Osteoblast (primary cell): ENCODE data around the gene IARS1. TPM values are rescaled to one million over a fixed set of nuclear protein-coding genes. Genes with fewer than 3 reads are reported as not detected.

ENCODE experiments used
- DNase-seq: peaks from one replicate; pipeline ENCODE4 v3.0.0; 2011; ENCODE audit warnings: low spot score, mixed read lengths; ENCODE audit not compliant: insufficient read length; ENCODE audit errors: missing footprints
- H2AFZ ChIP-seq: 2 replicates; pipeline ENCODE4 v1.6.0; 2011; ENCODE audit warnings: mild to moderate bottlenecking, low read length
- H3K27ac ChIP-seq: 2 replicates; pipeline ENCODE4 v1.5.1; 2011; ENCODE audit warnings: mild to moderate bottlenecking, low read depth, low read length, moderate library complexity
- H3K27me3 ChIP-seq: 2 replicates; pipeline ENCODE4 v1.6.0; 2012; ENCODE audit warnings: mild to moderate bottlenecking, control low read depth, inconsistent platforms, low read length, moderate library complexity; ENCODE audit not compliant: insufficient read depth
- H3K36me3 ChIP-seq: 2 replicates; pipeline ENCODE4 v1.5.1; 2011; ENCODE audit warnings: mild to moderate bottlenecking, low read length, control low read depth, moderate library complexity; ENCODE audit not compliant: insufficient read depth
- H3K4me1 ChIP-seq: 2 replicates; pipeline ENCODE4 v1.5.1; 2011; ENCODE audit warnings: mild to moderate bottlenecking, low read length, control low read depth, moderate library complexity; ENCODE audit not compliant: insufficient read depth
- H3K4me2 ChIP-seq: 2 replicates; pipeline ENCODE4 v1.6.0; 2011; ENCODE audit warnings: mild to moderate bottlenecking, low read length; ENCODE audit not compliant: insufficient read depth
- H3K4me3 ChIP-seq: fragments of 200-600 bp; sonication (generic); 3 replicates; pipeline ENCODE4 v1.5.1; 2012; ENCODE audit warnings: mild to moderate bottlenecking, low read length, inconsistent platforms; ENCODE audit not compliant: insufficient read depth
- H3K79me2 ChIP-seq: 2 replicates; pipeline ENCODE4 v1.6.0; 2012; ENCODE audit warnings: mild to moderate bottlenecking, low read length, control low read depth, inconsistent platforms; ENCODE audit not compliant: insufficient read depth
- H3K9me3 ChIP-seq: 2 replicates; pipeline ENCODE4 v1.5.1; 2011; ENCODE audit warnings: low read depth, low read length, control low read depth
- H4K20me1 ChIP-seq: 2 replicates; pipeline ENCODE4 v1.6.0; 2012; ENCODE audit warnings: mild to moderate bottlenecking, low read length, control low read depth; ENCODE audit not compliant: insufficient read depth
- total RNA-seq: library from RNA; depleted of rRNA; stranded (reverse); fragments of >200 nt; gene quantifications from 2 replicates; pipeline ENCODE4 v1.2.3, GENCODE V29; 2012
- TF ChIP-seq, protein P1 (sequence below): IDR thresholded peaks from 2 replicates; pipeline ENCODE4 v1.5.1; 2011; ENCODE audit warnings: mild to moderate bottlenecking, low read depth, low read length, moderate library complexity; ENCODE audit errors: extremely low read depth

The IARS1 gene
- total RNA-seq, result 491 and 529 TPM in 2 replicates

GRCh38 chr9:92293452-92294296 lies at the start of gene IARS1:
Gene IARS1 (minus strand): TSS chr9:92293697. CDS start chr9:92289419, 4,278 bp downstream.
- H3K79me2 ChIP-seq, result peaks cover 54% of the 10 kb centered on the region
- H3K27me3 ChIP-seq, result no peaks in the 10 kb centered on the region
- peaks cover 38% of the 10 kb centered on the region for H3K36me3 ChIP-seq
- no peaks in the 10 kb centered on the region for H3K9me3 ChIP-seq
- DNase-seq, result peak; percentile 97
- H2AFZ ChIP-seq, result peak within 1 kb of the TSS; percentile 88
- H3K4me1 ChIP-seq, result peaks cover 23% of the 10 kb centered on the region
- peak within 1 kb of the TSS; percentile 81 for H3K4me3 ChIP-seq
- H3K27ac ChIP-seq, result peak within 1 kb of the TSS; percentile 93
- peaks cover 14% of the 10 kb centered on the region for H4K20me1 ChIP-seq
- peak within 1 kb of the TSS; percentile 86 for H3K4me2 ChIP-seq
- TF ChIP-seq, protein P1, sequence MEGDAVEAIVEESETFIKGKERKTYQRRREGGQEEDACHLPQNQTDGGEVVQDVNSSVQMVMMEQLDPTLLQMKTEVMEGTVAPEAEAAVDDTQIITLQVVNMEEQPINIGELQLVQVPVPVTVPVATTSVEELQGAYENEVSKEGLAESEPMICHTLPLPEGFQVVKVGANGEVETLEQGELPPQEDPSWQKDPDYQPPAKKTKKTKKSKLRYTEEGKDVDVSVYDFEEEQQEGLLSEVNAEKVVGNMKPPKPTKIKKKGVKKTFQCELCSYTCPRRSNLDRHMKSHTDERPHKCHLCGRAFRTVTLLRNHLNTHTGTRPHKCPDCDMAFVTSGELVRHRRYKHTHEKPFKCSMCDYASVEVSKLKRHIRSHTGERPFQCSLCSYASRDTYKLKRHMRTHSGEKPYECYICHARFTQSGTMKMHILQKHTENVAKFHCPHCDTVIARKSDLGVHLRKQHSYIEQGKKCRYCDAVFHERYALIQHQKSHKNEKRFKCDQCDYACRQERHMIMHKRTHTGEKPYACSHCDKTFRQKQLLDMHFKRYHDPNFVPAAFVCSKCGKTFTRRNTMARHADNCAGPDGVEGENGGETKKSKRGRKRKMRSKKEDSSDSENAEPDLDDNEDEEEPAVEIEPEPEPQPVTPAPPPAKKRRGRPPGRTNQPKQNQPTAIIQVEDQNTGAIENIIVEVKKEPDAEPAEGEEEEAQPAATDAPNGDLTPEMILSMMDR, result peak; percentile 31

- Histone ChIP-seq H2AFZ (no peak overlapping the region), H3K4me3 (no peak overlapping the region), H3K4me1 (no peaks in the 10 kb centered on the region), H3K4me2 (no peak overlapping the region), H3K27ac (no peak overlapping the region), H3K36me3 (no peaks in the 10 kb centered on the region), H3K79me2 (no peaks in the 10 kb centered on the region), H4K20me1 (no peaks in the 10 kb centered on the region), H3K9me3 (no peaks in the 10 kb centered on the region), H3K27me3 (no peaks in the 10 kb centered on the region)
- DNase-seq, result no peak
- TF ChIP-seq, protein P1, result peak; percentile 36
Observed at GRCh38 chr9:92342825-92343488, 49.5 kb upstream of the IARS1 start.

- H2AFZ ChIP-seq, result peak overlapping the region; percentile 54
- DNase-seq, result no peak
- no peak overlapping the region for H3K4me2 ChIP-seq
- H3K27me3 ChIP-seq, result no peaks in the 10 kb centered on the region
- H4K20me1 ChIP-seq, result no peaks in the 10 kb centered on the region
- no peaks in the 10 kb centered on the region for H3K36me3 ChIP-seq
- no peaks in the 10 kb centered on the region for H3K4me1 ChIP-seq
- H3K79me2 ChIP-seq, result no peaks in the 10 kb centered on the region
- no peak overlapping the region for H3K4me3 ChIP-seq
- TF ChIP-seq, protein P1, result no peak
- no peaks in the 10 kb centered on the region for H3K9me3 ChIP-seq
- no peak overlapping the region for H3K27ac ChIP-seq
Observed at GRCh38 chr9:92341578-92341977, 48.1 kb upstream of the IARS1 start.

DNA sequence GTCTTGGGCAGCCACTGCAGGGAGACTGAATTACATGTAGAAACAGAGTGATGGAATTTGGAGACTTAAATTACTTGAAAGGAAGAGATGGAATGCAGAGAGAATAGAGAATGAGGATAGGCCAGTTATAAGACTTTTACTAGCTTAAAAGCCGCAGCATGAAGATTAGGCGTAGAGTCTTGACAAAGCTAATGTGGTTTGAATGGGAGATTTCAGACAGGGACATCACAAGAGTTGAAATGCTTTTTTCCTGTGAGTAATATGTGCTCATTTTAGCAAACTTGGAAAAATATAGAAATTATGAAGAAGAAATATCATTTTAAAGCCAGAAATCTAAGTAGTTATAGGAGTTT lies 39.8 kb upstream of the IARS1 start:
- TF ChIP-seq, protein P1, result no peak
- Histone ChIP-seq H3K9me3 (no peaks in the 10 kb centered on the region), H2AFZ (no peak overlapping the region), H3K4me2 (no peak overlapping the region), H3K4me3 (no peak overlapping the region), H3K27me3 (no peaks in the 10 kb centered on the region), H3K36me3 (no peaks in the 10 kb centered on the region), H3K79me2 (no peaks in the 10 kb centered on the region), H4K20me1 (no peaks in the 10 kb centered on the region), H3K27ac (no peak overlapping the region), H3K4me1 (peaks cover 7% of the 10 kb centered on the region)
- DNase-seq, result no peak
